GM19463 (cell line): Measurements from ENCODE around the gene NXNL2.

ENCODE experiments used
- ATAC-seq: cut with Tn5 transposase; IDR thresholded peaks from one replicate; pipeline ENCODE4 v1.9.1; 2021; ENCODE audit warnings: mild to moderate bottlenecking, moderate library complexity; ENCODE audit not compliant: unreplicated experiment

NXNL2 gene

DNA sequence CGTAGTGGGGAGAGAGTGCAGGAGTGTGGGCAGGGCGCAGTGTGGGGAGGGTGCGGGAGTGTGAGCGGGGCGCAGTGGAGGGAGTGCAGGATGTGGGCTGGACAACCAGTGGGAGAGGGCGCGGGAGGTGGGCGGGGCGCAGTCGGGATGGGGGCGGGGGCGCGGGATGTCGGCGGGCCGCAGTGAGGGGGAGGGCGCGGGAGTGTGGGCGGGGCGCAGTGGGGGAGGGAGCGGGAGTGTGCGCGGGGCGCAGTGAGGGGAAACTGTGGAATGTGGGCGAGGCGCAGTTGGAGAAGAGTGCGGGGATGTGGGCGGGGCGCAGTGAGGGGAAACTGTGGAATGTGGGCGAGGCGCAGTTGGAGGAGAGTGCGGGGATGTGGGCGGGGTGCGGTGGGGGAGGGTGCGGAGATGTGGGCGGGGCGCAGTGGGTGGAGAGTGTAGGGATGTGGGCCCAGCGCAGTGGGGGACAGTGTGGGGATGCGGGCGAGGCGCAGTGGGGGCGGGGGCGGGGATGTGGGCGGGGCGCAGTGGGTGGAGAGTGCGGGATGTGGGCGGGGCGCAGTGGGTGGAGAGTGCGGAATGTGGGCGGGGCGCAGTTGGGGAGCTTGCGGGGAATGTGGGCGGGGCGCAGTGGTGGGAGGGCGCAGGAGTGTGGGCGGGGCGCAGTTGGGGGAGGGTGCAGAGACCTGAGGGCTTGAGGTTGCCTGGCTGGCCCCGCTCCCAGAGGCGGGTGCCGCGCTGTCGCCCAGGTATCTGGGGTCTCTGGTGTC, at the start of gene NXNL2:
Gene NXNL2 (plus strand): TSS at position 723 of the 770 bp plus-strand sequence. CDS start 257 bp downstream, outside the sequence.
- no peak for ATAC-seq

DNA sequence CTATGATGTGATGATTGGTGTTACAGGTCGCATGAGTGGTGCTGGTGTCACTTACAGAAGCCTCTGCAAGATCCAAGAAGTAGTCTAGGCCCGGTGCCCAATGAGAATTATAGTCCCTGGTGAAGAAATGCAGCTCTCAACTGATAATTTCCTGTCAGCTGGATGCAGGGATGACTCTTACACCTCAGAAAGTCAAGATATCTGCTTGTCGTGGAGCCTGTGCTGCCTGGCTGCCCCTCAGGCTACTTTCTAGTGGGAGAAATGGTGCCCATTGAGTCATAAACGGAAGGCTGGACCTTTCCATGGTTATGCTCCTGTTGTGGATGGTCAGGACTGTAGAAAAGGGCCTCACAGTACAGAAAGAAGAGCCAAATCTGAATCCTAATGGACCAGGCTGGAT, 46.8 kb upstream of the NXNL2 start:
- ATAC-seq: no peak

DNA sequence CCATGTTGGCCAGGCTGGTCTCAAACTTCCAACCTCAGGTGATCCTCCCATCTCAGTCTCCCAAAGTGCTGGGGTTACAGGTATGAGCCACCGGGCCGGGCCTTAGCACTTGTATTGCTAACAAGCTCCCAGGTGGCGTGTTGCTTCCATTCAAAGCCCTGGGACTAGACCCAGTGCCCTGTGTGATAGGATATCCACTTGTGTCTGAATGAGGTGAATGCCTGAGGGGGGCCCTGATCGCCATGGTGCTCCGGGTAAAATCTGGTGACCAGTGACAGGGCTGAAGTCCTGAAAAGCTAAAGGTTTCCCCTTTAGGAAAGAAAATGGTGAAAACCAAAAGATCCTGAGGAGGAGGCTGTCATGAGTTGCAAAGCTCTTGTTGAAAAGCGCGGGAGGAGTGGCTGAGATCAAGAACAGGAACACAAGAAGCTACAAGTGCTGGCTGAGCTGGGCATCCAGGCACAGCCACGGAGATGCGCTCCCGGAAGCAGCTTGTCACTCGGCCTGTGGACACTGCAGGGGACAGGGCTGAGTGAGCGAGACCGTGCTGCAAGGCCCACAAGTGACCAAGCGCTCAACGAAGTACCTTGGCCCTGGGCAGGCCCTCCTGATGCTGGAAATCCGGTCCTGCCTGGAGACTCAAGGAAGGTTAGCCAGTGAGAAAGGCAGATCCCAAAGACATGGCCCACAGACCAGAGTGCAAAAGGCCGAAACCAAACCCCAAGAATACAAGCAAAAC, 39.8 kb upstream of the NXNL2 start:
- no peak for ATAC-seq

DNA sequence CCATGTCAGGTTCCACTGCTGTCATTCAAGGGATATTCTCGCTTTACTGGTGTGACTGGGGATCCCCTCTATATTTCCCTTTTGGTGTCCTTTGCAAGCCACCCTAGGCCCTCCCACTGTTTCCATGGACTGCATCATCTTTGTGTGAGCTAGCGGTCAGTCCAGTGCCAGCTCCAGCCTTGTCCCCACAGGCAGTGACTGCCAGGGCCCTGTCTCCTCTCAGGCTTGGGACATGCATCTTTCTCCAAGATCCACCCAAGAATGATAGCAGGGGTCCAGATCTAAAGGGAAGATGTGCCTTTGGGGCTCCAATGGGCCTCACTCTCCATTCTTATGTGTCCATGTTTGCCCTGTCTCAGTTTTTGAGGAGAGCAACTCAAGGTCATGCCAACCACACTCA, 37.8 kb upstream of the NXNL2 start:
- ATAC-seq: no peak

DNA sequence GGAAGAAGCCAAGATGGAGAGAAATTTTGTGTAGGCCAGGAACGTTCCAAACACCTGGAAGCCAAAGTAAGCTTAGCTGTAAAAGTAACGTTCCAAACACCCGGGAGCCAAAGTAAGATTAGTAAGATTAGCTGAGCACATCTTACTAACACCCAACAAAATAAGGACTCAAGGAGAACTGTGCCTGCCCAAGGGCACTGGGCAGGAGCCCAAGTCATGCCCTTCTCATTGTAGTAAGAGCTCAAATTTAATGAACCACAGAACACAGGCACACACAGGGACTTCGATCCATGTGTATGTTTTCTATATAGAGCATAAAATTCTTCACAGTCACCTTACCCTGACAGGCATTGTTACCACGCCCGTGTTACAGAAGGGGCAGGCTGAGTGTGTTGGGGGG, 36.1 kb upstream of the NXNL2 start:
- no peak for ATAC-seq

DNA sequence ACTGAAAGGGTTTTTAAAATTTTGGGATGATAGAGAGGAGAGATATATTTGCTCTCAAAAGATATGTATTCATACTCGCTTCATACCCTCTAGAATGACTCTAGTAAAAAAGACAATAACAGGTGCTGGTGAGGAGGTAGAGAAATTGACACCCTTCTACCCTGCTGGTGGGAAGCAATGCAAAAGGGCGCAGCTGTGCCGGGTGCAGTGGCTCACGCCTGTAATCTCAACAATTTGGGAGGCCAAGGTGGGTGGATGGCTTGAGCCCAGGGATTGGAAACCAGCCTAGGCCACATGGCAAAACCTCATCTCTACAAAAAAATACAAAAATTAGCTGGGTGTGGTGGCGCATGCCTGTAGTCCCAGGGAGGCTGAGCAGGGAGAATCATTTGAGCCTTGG, 33.9 kb upstream of the NXNL2 start:
- ATAC-seq: no peak

DNA sequence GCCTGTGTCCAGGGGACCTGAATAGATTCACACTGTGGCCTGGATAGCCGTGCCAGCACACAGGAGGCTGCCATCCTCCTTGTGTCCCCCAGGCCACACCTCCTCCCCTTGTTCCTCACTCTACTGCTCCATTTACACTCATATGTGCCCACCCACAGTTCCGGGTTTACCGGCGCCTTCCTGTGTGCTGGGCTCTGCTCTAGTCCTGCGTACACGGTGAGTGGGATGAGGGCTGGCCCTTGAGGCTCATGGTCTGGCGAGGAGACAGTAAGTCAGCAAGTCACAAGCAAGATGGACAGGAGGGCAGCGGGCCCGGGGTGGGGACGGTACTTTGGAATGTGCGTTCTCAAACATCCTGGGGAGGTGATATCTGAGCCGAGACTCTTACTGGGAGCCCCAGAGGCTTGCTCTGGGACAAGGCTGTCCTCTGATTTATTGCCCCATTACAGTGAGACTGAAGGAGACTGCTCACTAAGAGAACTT, 32.4 kb upstream of the NXNL2 start:
- no peak for ATAC-seq

DNA sequence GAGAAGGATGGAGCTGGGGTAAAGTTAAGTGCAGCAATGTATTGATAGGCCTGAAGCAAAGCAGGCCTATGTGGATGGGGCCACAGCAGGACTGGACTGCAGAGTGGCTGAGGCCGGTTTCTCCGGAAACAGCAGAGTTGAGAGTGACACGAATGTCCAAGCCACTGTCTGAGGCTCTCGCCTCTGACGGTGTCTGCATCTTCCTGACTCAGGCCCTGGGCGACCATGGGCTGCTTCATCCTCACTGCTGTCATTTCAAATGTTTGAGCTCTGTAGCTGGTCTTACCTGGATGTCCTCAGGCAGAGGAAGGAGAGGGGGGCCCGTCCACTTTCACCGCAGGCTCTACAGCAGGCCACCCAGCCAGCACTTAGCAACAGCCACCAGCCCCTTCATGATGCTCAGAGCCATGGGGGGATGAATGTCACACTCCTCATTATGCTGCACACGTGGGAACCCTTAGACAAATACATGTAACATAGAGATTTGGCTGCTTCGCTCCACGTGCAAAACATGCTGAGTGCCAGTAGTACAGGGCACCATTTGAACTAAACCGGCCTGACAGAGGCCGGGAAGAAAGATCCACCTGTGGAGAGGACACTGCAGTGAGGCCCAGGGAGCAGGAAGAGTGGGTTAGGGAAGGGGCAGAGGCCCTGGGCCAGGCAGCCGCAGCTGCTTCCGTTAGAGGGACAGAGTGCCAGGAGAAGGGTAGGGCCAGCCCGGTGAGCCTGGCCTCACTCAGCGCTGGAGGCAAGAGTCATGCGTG, 31.7 kb upstream of the NXNL2 start:
- no peak for ATAC-seq

DNA sequence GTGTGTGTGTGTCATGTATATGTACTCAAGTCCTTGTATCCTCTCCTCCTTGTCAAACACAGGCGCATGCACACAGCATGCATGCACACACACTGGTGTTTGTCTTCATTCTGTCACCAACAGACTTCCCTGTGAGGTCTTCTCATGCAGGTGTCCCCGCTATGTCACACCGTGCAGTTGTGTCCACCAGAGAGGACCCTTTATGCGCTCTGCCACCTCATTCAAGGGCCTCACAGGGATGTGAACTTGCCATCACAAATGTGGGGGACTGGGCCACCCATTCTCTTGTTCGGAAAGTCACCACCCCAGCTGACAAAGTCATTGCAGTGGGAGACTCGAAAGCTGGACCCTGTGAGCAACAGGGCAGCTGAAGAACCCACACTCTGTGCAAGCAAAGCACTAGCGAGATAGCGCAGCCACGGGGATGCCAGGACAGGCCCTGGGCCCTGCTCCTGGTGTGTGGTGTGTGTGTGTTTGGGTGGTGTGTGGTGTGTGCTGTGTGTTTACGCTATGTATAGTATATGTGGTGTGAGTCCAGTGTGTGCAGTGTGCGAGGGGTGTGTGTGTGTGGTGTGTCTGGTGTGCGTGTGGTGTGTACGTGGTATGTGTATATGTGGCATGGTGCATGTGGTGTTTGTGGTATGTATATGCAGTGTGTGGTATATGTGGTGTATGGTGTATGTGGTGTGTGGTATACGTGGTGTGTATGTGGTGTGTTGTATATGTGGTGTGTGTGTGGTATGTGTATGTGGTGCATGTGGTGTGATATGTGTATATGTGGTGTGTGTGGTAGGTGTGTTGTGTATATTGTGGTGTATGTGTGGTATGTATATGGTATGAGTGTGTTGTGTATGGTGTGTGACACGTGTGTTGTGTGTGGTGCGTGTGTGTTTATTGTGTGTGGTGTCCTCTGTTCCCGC, 30.9 kb upstream of the NXNL2 start:
- no peak for ATAC-seq

DNA sequence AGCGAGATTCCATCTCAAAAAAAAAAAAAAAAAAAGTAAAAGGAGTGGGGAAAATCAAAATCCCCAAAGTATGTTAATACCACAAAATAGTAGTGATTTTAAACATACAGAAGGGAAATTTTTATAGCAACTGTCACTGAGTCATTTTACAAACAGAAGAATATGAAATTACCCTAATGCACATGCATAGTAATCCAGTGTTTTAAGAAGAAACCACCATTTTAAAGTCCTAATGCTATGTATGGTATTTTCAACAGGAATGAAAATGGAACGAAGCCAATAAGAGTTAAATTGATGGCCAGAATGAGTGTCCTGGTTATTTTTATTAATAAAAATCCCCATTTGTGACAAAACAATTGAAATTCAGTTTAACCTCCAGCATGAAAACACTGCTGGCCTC, 26.7 kb upstream of the NXNL2 start:
- ATAC-seq: no peak

DNA sequence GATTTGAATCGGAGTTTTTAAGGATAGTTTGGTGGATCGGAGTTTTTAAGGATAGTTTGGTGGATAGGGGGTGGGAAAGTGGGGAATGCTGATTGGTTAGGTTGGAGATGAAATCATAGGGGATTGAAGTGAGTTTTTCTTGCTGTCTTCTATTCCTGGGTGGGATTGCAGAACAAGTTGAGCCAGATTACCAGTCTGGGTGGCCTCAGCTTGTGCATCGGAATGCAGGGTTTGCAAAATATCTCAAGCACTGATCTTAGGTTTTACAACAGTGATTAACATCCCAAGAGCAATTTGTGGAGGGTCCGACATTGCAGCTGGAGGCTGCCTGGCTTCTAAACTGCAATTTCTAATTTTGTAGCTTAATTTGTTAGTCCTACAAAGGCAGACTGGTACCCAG, 23.1 kb upstream of the NXNL2 start:
- no peak for ATAC-seq

DNA sequence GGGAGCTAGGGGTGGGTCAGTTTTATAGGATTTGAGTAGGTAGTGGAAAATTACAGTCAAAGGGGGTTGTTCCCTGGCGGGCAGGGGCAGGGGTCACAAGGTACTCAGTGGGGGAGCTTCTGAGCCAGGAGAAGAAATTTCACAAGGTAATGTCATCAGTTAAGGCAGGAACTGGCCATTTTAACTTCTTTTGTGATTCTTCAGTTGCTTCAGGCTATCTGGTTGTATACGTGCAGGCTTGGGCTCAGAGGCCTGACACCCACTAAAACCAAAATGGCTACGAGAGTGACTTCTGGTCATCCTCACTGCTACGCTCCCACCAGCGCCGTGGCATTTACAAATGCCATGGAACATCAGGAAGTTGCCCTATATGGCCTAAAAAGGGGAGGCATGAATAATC, 20.7 kb upstream of the NXNL2 start:
- ATAC-seq: no peak

DNA sequence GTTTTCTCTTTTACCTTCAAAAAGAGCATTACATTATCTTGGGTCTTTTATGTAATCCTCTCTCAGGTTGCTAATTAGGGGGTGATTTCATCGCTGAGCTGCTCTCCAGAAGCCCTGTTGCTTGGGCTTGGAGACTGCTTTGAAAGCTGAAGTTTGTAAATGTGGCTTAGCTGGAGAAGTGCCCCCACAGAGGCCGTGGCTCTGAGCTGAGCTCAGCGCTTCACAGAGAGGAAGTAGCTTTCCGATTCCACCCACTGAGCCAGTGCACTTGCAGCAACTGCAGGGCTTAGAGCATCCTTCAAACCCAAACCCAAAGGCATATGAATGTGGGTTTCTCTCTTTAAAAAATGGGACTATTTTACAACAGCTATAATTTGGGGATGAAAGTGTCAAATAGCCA, 13.7 kb upstream of the NXNL2 start:
- no peak for ATAC-seq

DNA sequence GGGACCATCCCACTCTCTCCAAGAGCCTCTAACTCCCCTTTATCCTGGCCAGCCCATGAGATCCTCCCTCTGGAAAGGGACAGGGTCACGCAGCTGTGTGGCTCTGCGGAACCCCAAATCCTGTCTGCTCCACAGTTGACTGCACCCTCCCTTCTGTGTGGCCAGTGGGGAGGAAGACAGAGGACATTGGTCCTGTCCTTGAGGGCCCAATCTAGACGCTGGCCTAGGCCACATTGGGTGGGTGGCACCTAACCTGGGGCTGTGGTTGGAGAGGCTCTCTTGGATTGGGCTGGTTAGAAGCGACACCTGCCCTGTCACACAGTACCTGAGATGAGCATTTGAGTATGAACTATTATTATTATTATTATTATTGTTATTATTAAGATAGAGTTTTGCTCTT, 12.6 kb upstream of the NXNL2 start:
- ATAC-seq: no peak

DNA sequence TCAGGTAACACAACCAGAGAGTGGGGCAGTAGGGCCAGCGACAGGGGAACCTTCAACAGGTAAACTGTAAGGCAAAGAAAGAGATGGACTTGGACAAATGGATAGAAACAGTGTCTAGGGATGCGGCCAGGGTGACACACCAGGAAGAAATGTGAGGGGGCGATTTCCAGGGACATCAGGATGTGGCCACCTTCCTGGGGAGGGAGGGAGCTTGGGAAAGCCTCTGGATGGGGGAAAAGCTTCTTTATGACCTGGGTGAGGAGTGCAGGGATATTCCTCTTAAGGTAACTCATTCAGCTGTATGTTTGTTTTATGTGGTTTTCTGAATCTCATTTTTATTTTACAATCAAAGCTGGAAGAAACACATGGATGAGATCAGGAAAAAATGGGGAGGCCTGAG, 11.9 kb upstream of the NXNL2 start:
- ATAC-seq: no peak

DNA sequence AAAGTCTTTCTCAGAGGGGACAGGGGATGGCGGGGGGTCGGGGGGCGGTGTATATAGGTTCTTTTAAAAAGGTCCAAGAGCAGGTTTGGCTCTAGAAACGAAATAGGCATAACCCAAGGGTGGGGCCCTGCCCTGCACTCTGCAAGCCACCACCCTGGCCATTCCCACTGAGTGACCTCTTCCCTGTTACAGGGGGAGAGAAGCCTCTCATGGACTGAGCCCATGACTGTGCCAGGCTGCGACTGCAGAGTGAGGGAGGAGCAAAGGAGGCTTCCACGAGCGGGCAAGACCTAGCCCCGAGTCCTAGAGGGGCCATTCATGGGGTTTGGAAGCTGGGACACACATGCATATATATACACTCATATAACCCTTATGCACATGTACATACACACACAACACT, 10.1 kb upstream of the NXNL2 start:
- ATAC-seq: no peak

DNA sequence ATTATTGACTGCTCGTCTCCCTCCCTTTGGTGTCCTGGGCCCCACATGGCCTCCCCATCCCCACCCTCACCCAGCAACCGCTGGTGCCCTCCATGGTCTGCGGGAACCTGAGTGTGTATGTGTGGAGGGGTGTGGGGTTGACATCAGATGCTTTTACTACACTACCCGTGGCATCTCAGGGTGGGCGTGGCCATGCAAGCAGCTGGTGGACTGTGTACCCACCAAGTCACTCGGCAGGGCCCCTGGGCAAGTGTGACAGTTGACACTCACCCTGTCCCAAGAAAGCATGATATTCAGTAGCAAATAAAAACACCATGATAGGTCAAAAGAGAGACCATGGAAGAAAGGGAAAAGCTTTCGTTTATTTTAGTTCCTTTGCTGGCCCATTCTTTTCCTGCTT, 7.4 kb upstream of the NXNL2 start:
- ATAC-seq: no peak

DNA sequence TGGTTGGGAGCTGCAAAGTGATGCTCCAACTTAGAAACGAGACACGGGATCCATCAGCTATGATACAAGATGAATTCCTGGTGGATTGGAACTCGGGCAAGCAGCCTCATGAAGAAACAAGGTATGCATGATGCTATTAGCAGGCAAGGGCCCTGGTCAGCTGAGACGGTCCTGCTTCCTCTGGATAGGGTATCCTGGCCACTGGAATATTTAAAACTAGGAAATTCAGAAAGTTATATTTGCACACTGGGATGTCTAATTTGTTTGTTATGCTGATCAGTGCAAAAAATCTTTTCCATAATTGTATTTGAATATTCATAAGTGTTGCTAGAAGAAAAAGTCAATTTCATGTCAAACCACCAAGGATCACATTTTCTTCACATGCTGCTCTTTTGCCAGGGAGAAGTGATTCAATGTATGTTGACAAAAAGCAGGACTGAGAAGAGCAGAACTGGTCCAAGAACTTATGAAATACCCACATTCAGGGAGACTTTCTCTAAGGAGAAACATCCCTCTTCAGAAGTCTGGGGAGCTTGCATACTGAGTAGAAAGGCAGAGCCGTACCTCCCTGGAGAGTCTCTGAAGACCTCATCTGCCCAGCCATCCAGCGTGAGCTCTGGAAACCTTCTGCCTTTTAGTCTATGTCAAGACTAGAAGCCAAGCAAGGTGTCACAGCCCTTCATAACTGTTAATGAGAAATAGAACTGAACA, 6.7 kb upstream of the NXNL2 start:
- ATAC-seq: no peak

DNA sequence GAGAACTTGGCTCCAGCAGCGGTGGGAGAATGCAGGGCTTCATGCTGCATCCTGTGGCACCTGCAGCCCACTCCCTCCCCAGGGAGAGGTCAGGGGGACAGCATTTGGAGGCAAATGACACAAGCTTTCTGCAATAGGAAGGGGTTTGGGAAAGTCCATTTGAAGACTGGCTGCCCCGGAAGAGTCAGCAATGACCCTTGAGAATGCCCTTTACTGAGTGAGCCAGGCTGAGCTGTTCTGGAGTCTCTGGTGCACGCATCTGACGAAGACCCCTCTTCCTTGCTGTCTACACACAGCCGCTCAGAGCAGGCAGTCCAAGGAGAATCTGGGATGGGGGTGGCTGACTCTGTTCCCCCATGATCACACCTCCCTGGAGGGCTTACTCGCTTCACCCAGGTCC, 5.5 kb upstream of the NXNL2 start:
- no peak for ATAC-seq

DNA sequence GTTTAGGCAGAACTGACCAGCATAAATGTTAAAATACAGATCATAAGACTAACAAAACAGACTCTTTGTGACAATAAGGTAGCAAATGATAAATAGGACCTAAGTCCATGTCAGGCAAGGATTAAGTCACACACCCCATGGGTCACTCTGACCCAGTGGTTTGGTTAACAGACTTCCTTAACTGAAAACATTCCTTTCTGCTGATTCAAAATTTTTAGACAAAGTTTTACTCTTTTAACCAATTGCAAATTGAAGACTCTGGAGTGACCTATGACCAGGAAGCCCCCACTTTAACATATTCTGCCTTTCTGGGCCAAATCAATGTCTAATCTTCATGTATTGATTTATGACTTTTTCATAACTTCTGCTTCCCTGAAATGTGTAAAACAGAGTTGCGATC, 4.9 kb upstream of the NXNL2 start:
- no peak for ATAC-seq
